Smooth muscle cell of the umbilical artery (primary cell): ENCODE data around the gene GPS1. TPM values are rescaled to one million over a fixed set of nuclear protein-coding genes. Genes with fewer than 3 reads are reported as not detected.

Source experiments
- total RNA-seq: library from RNA; depleted of rRNA; stranded (reverse); fragments of >200 nt; gene quantifications from 2 replicates; pipeline ENCODE4 v1.2.3, GENCODE V29; 2014

Gene GPS1
- 90.3 and 111 TPM in 2 replicates for total RNA-seq

DNA sequence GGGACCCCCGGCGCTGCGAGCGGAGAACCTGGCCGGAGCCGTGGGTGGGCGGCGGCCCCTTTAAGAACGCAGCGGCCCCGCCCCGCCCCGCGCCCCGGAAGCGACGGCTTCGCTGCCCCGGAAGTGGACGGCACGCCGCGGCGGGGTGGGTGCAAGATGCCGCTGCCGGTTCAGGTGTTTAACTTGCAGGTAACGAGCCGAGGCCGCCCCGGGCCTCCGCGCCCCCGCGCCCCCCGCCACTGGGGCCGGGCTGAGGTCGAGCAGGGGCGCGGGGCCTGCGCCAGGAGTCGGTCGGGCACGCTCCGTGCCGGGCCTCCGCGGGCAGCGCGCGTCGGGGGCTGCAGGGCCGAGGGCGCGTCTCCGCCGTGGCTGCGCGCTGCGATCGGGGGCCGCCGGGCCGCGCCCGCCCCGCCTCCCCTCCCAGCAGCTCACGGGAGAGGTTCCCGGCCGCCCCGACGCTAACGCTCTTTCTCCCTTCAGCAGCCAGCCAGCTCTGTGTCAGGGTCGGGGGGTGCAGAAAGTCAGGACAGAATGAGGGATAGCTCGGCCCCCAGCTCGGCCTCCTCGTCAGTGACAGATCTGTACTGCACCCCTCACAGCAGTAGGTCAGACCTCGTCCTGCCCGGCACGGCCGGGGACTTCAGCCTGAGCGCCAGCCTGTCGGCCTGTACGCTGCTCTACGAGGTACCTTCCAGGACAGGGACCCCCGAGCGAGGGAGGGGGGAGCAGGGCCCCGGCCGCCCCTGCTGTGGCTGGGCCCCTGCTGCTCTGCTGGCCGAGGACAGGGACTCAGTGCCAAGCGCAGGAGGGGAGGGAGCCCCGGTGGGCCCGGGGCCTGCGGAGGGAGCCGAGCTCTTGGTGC is at the start of gene GPS1, which contains the start of gene RFNG:
Gene GPS1, plus strand, starts transcription at position 123 of the 862 bp plus-strand sequence. Its CDS starts 34 bp downstream, at position 157.
Gene RFNG, minus strand, starts transcription at position 36 of the 862 bp plus-strand sequence. CDS start 45 bp downstream, outside the sequence.

DNA sequence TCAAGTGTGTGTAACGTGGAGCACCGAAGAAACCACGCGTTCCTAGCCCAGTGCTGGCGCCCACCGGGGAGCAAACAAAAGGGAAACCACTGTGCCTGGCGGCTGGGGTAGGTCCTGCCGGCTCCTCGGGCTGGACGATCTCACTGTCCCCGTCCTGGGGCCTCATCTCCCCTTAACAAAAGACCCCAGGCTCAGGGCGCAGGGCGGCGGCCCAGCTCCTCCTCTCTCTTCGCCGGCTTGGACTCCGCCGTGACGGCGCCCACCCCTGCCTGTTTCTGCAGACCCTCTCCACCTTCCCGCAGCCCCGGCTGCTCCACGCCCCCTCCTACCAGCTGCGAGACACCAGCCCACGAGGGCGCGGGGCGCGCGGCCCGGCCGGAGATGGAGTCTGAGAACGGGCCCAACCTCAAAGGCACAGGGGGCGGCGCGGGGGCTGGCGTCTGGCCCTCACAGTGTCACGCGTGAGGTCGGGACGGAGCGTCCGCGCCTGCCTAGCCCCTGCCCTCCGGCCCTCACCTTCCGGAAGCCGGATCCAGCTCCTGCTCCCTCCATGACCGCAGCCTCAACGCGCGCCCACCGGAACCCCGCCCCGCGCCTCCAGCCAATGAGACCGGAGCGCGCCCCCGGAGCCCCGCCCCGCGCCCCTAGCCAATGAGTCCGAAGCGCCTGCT is 29.3 kb upstream of the GPS1 start, which contains the start of gene CENPX:
Gene CENPX, minus strand, starts transcription at position 569 of the 671 bp plus-strand sequence. Its CDS starts 17 bp downstream, at position 552.

GRCh38 chr17:82022981-82023446 is 28.7 kb upstream of the GPS1 start, which contains the start of gene LRRC45:
Gene LRRC45 (plus strand): TSS chr17:82023305. CDS start chr17:82023644, 339 bp downstream.

DNA sequence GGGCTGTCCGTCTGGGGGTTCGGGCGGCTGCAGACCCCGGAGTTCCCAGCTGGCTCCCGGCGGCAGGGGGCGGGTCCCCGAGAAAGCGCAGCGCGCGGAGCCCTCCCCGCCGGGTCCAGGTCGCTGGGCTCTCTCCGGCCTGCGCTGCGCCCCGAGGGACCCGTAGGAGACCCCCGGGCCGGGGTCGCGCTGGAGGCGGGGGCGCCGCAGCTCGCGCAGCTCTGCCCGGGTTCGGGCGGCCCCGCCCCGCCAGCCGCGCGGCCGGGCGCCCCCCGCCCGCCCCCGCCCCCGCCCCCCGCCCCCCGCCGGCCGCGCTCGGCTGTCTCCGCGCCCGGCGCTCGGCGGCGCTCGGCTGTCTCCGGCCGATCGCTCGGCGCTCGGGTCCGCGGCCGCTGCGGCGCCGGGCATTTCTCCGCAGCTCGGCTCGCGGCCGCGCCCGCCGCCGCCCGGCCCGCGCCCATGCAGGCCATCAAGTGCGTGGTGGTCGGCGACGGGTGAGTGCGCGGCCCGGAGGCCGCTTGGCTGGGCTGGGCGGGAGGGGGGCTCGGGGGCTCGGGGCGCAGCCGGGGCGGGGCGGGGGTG is 20.3 kb upstream of the GPS1 start, which contains the start of gene RAC3:
Gene RAC3, plus strand, starts transcription at position 376 of the 582 bp plus-strand sequence. Its CDS starts 84 bp downstream, at position 460.

DNA sequence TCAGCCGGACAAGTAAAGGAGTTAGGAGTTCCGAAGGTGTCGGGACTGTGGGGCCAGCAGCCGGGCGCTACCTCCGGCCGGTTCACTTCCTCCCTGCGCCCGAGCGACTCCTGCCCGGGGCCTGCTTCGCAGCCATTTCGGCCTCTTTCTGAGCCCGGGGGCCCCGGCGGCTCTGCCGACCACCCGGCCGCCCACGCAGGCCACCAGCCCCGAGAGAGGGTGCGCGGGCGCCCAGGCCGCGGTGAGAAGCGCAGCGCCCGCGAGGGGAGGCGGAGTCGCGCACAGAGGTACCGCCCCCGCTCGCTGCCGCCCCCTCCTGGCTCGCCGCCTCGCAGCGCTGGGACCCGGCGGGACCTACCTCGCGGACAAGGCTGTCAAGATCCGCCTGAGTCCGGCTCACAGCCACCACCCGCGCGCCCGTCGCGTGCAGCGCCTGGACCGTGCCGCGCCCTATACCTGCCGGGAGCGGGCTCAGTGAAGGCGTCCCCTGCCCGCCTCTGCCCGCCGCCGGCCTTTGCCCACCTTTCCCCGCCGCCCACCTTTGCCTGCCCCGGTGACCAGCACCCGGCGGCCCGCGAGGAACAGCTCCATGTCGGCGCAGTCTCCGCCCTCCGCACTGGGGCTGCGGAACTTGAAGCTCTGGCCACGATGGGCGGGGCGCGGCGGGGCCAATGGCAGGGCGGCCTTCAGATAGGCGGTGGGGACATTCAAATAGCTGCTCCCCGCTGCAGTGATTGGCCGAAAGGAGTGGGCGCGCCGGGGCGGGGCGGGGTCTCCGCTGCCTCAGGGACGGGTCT is 14.4 kb upstream of the GPS1 start, which contains the start of gene DCXR:
Gene DCXR, minus strand, starts transcription at position 606 of the 797 bp plus-strand sequence. Its CDS starts 15 bp downstream, at position 591.

GRCh38 chr17:82065638-82066303 is 14.1 kb downstream of the GPS1 start, which contains the start of gene DUS1L:
Gene DUS1L (minus strand): TSS chr17:82065804. CDS start chr17:82065059, 745 bp downstream.

GRCh38 chr17:82098169-82098938 is 46.7 kb downstream of the GPS1 start, which contains the start of gene FASN:
Gene FASN (minus strand): TSS chr17:82098236. CDS start chr17:82096445, 1,791 bp downstream.

Other genes starting within 250 kb of the GPS1 start
- gene GCGR, start 247.7 kb upstream of the GPS1 start, total RNA-seq, result not detected in 2 replicates
- gene MCRIP1, start 218.6 kb upstream of the GPS1 start, total RNA-seq, result 82.5 and 97.7 TPM in 2 replicates
- gene PPP1R27, start 216.8 kb upstream of the GPS1 start, total RNA-seq, result 0.09 TPM in 1 of 2 replicates, not detected in the other
- gene P4HB, start 191.4 kb upstream of the GPS1 start, total RNA-seq, result 2,852 and 4,180 TPM in 2 replicates
- gene ARHGDIA, start 180.6 kb upstream of the GPS1 start, total RNA-seq, result 120 and 379 TPM in 2 replicates
- gene ALYREF, start 160.3 kb upstream of the GPS1 start, total RNA-seq, result 76.3 and 110 TPM in 2 replicates
- 84.9 and 198 TPM in 2 replicates for gene ANAPC11, start 160.2 kb upstream of the GPS1 start, total RNA-seq
- gene NPB, start 149.7 kb upstream of the GPS1 start, total RNA-seq, result 0.51 and 1.5 TPM in 2 replicates
- gene PCYT2, start 140.5 kb upstream of the GPS1 start, total RNA-seq, result 50.5 and 52.1 TPM in 2 replicates
- gene SIRT7, start 133.7 kb upstream of the GPS1 start, total RNA-seq, result 13.1 and 20.2 TPM in 2 replicates
- 28.2 and 32.5 TPM in 2 replicates for gene MAFG, start 124.2 kb upstream of the GPS1 start, total RNA-seq
- gene PYCR1, start 114.6 kb upstream of the GPS1 start, total RNA-seq, result 245 and 274 TPM in 2 replicates
- under 0.01 TPM in 1 of 2 replicates, not detected in the other for gene MYADML2, start 104.7 kb upstream of the GPS1 start, total RNA-seq
- gene NOTUM, start 90.7 kb upstream of the GPS1 start, total RNA-seq, result 0.14 TPM in 1 of 2 replicates, not detected in the other
- 21.4 and 28.8 TPM in 2 replicates for gene ASPSCR1, start 74.3 kb upstream of the GPS1 start, total RNA-seq
- gene CENPX, start 29.0 kb upstream of the GPS1 start, total RNA-seq, result 11.3 and 17.7 TPM in 2 replicates
- 10.1 and 13.3 TPM in 2 replicates for gene LRRC45, start 28.6 kb upstream of the GPS1 start, total RNA-seq
- 19.0 and 25.3 TPM in 2 replicates for gene RAC3, start 20.2 kb upstream of the GPS1 start, total RNA-seq
- gene DCXR, start 14.2 kb upstream of the GPS1 start, total RNA-seq, result 30.7 and 48.7 TPM in 2 replicates
- 47.5 and 67.4 TPM in 2 replicates for gene RFNG, start 87 bp upstream of the GPS1 start, total RNA-seq
- gene DUS1L, start 13.9 kb downstream of the GPS1 start, total RNA-seq, result 55.2 and 65.6 TPM in 2 replicates
- gene FASN, start 46.3 kb downstream of the GPS1 start, total RNA-seq, result 104 and 307 TPM in 2 replicates
- 20.8 and 27.4 TPM in 2 replicates for gene CCDC57, start 160.9 kb downstream of the GPS1 start, total RNA-seq
- 359 and 382 TPM in 2 replicates for gene SLC16A3, start 177.1 kb downstream of the GPS1 start, total RNA-seq
- 52.6 and 63.6 TPM in 2 replicates for gene CSNK1D, start 221.8 kb downstream of the GPS1 start, total RNA-seq